ENCODE measurements around the gene MSANTD1. TPM values are rescaled to one million over a fixed set of nuclear protein-coding genes. Genes with fewer than 3 reads are reported as not detected.

Gene MSANTD1
- total RNA-seq, 2 donors from 2014 or later: 0.71 to 1.1 TPM

Other genes starting within 250 kb of the MSANTD1 start
- gene HTT-AS, start 174.6 kb upstream of the MSANTD1 start, total RNA-seq: not detected
- gene HTT, start 174.5 kb upstream of the MSANTD1 start, total RNA-seq: 10 to 100 TPM; 47.4 to 49.0 TPM
- 10 to 100 TPM; 18.7 to 19.5 TPM for gene RGS12, start 43.9 kb downstream of the MSANTD1 start, total RNA-seq
- under 1 TPM in 1 of 2 donors, not detected in 1; 0.24 TPM for gene HGFAC, start 192.8 kb downstream of the MSANTD1 start, total RNA-seq
- gene DOK7, start 214.1 kb downstream of the MSANTD1 start, total RNA-seq: under 1 TPM in 1 of 2 donors, not detected in 1; 0.14 TPM

All from posterior vena cava (tissue), 2 donors.